Measurements from ENCODE around the gene APOD.

Gene APOD

GRCh38 chr3:195546130-195546560 is 37.6 kb downstream of the APOD start (continued):
- TF ChIP-seq ZNF23 (tag by site-specific recombination; IDR thresholded peaks at IDR 0.05; ENCODE audit: borderline replicate concordance) (no peak), ZNF560 (tag by site-specific recombination; IDR thresholded peaks at IDR 0.05; ENCODE audit: borderline replicate concordance) (no peak), ZNF335 (tag by site-specific recombination; conservative IDR thresholded peaks at IDR 0.05) (peak; percentile 25; the same call in 1 of the 2 replicates), ZNF776 (tag by site-specific recombination; IDR thresholded peaks at IDR 0.05; ENCODE audit: borderline replicate concordance) (no peak), ZNF16 (tag by site-specific recombination; IDR thresholded peaks at IDR 0.05; ENCODE audit: low read depth) (no peak), KLF7 (tag by site-specific recombination; IDR thresholded peaks at IDR 0.05; ENCODE audit: borderline replicate concordance) (no peak), ZNF704 (tag by site-specific recombination; IDR thresholded peaks at IDR 0.05) (no peak), ATF2 (tag by site-specific recombination; IDR thresholded peaks at IDR 0.05; ENCODE audit: low read depth) (no peak), ZNF394 (tag by site-specific recombination; IDR thresholded peaks at IDR 0.05; ENCODE audit: borderline replicate concordance) (no peak), ZNF302 (tag by site-specific recombination; IDR thresholded peaks at IDR 0.05; ENCODE audit: low read depth) (no peak), ZNF610 (tag by site-specific recombination; IDR thresholded peaks at IDR 0.05; ENCODE audit: borderline replicate concordance) (no peak), ZNF76 (tag by site-specific recombination; IDR thresholded peaks at IDR 0.05; ENCODE audit: borderline replicate concordance, low read depth) (no peak), PRDM6 (tag by site-specific recombination; IDR thresholded peaks at IDR 0.05) (0 out of 2 replicates have a peak, but pooled peaks have one; percentile 8), SP3 (tag by site-specific recombination; IDR thresholded peaks at IDR 0.05) (no peak), ZSCAN30 (tag by site-specific recombination; IDR thresholded peaks at IDR 0.05) (no peak), ZBTB6 (tag by site-specific recombination; IDR thresholded peaks at IDR 0.05) (no peak), ZBTB21 (tag by site-specific recombination; IDR thresholded peaks at IDR 0.05) (peak; percentile 67; the same call in 1 of the 2 replicates), ZNF513 (tag by site-specific recombination; IDR thresholded peaks at IDR 0.05) (no peak), PBX3 (CRISPR knock-in tag; IDR thresholded peaks at IDR 0.05) (no peak), ZNF521 (tag by site-specific recombination; IDR thresholded peaks at IDR 0.05) (no peak), ZNF449 (tag by site-specific recombination; IDR thresholded peaks at IDR 0.05) (no peak), ZFP69B (tag by site-specific recombination; IDR thresholded peaks at IDR 0.05) (0 out of 2 replicates have a peak, but pooled peaks have one; percentile 21), MYNN (tag by site-specific recombination; IDR thresholded peaks at IDR 0.05; ENCODE audit: borderline replicate concordance) (no peak), ZNF580 (tag by site-specific recombination; IDR thresholded peaks at IDR 0.05) (no peak), ZSCAN18 (tag by site-specific recombination; IDR thresholded peaks at IDR 0.05) (no peak)

Measured in HEK293 (cell line).